HEK293T (cell line): Measurements from ENCODE around the gene ABCC6.

ENCODE experiments used
- BHLHE40 ChIP-seq: fragments of 450-650 bp; IDR thresholded peaks from 2 replicates; pipeline ENCODE4 v1.6.1; 2016; ENCODE audit warnings: mild to moderate bottlenecking, moderate library complexity, borderline replicate concordance
- CTBP1 ChIP-seq: fragments of 450-650 bp; IDR thresholded peaks from 2 replicates; pipeline ENCODE4 v1.6.1; 2016; ENCODE audit warnings: borderline replicate concordance
- ELF4 ChIP-seq: fragments of 450-650 bp; IDR thresholded peaks from 2 replicates; pipeline ENCODE4 v1.6.1; 2017; ENCODE audit warnings: antibody characterized with exemption
- FOXA1 ChIP-seq: fragments of 450-650 bp; IDR thresholded peaks from 2 replicates; pipeline ENCODE4 v1.6.1; 2016; ENCODE audit warnings: mild to moderate bottlenecking
- FOXM1 ChIP-seq: fragments of 450-650 bp; IDR thresholded peaks from 2 replicates; pipeline ENCODE4 v1.6.1; 2017; ENCODE audit warnings: mild to moderate bottlenecking, borderline replicate concordance
- HDGF ChIP-seq: fragments of 450-650 bp; IDR thresholded peaks from 2 replicates; pipeline ENCODE4 v1.6.1; 2017; ENCODE audit warnings: antibody characterized with exemption, borderline replicate concordance
- L3MBTL2 ChIP-seq: fragments of 450-650 bp; conservative IDR thresholded peaks from 2 replicates; pipeline ENCODE4 v1.6.1; 2016; ENCODE audit warnings: mild to moderate bottlenecking
- LEF1 ChIP-seq: fragments of 450-650 bp; IDR thresholded peaks from 2 replicates; pipeline ENCODE4 v1.6.1; 2017; ENCODE audit warnings: mild to moderate bottlenecking, borderline replicate concordance
- NFRKB ChIP-seq: fragments of 450-650 bp; IDR thresholded peaks from 2 replicates; pipeline ENCODE4 v1.6.1; 2016; ENCODE audit warnings: mild to moderate bottlenecking, moderate library complexity
- SP1 ChIP-seq: fragments of 450-650 bp; IDR thresholded peaks from 2 replicates; pipeline ENCODE4 v1.6.1; 2017
- SUZ12 ChIP-seq: fragments of 450-650 bp; IDR thresholded peaks from 2 replicates; pipeline ENCODE4 v1.6.1; 2016; ENCODE audit warnings: mild to moderate bottlenecking
- ZNF384 ChIP-seq: fragments of 450-650 bp; IDR thresholded peaks from 2 replicates; pipeline ENCODE4 v1.6.1; 2016

GRCh38 chr16:16166949-16167348 lies 56.3 kb downstream of the ABCC6 start:
- TF ChIP-seq NFRKB (no peak), L3MBTL2 (no peak), SUZ12 (no peak), ELF4 (no peak), SP1 (no peak), CTBP1 (no peak), BHLHE40 (no peak), LEF1 (no peak), ZNF384 (no peak), FOXM1 (no peak), HDGF (no peak), FOXA1 (no peak)
